Measurements from ENCODE around the gene FOXF2. TPM values are rescaled to one million over a fixed set of nuclear protein-coding genes. Genes with fewer than 3 reads are reported as not detected.
A peak's percentile ranks its signal among the peaks of the same experiment; 100 is the strongest.
"Not testable (repeated sequence)": the region's sequence is repeated elsewhere in the genome, so short reads cannot be mapped to it uniquely, and the experiment has no call there.

The FOXF2 gene
- total RNA-seq, 2 experiments from 2014 or later, result not detected

DNA sequence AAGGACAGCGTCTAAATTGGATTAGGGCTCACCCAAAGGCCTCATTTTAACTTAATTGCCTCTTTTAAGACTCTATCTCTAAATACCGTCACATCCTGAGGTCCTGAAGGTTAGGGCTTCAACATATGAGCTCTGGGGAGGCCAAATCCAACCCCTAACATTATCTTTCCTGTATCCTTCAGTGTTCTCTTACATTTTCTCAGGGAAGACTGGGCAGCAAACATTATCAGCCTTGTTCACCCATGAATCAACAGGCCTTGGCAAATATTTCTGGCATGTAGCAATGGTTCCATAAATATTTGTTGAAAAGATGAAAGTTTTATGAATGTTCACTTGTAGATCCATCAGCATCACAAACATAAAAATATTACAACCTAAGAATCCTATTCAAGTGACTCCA lies 24.6 kb upstream of the FOXF2 start:
- Mint-ChIP-seq H3K27me3 (peaks cover 39% of the 10 kb centered on the region), H3K9me3 (peaks cover 5% of the 10 kb centered on the region), H3K4me3 (no peak overlapping the region), H3K4me1 (ENCODE audit: low read depth) (no peaks in the 10 kb centered on the region), H3K36me3 (no peaks in the 10 kb centered on the region), H3K27ac (no peak overlapping the region)
- ChIA-PET POLR2A (no interaction called here), CTCF (no interaction called here)
- intact Hi-C loops (cut with micrococcal nuclease), result no loop called here
- DNase-seq, result no peak

DNA sequence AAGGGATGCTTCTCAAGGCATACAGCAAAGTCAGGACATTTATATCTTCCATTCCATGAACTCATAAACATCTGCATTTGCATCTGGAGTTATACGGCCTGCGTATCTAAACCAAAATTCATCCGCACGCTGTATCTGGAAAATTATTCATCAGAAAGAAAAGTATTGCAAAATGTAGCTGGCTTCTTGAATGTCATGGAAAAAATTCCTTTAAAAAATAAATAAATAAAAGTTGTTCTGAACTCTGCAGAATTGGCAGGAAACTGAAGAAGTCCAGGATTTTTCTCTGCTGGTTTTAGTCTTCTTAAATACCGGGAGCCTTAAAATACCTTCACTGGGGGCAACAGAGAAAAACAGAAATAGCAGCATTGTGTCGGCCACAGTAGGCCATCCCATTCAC lies 23.7 kb upstream of the FOXF2 start:
- CTCF ChIA-PET, result interaction anchor here (1.0 kb wide), 1 partner anchor 31 kb away, joined by 3 read pairs; no protein-coding TSS in a partner anchor
- H3K27me3 Mint-ChIP-seq, result peaks cover 40% of the 10 kb centered on the region
- POLR2A ChIA-PET, result no interaction called here

DNA sequence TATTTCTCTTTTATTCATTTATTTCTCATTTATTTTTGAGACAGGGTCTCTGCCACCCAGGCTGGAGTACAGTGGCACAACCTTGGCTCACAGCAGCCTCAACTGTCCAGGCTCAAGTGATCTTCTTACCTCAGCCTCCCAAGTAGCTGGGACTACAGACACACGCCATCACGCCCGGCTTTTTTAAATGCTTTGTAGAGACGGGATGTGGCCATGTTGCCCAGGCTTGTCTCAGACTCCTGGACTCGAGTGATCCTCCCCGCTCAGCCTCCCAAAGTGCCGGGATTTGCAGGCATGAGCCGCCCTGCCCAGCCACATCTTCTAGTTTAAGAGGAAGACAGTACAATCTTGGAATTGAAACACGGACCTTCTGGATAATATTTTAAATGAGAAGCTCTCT lies 21.6 kb upstream of the FOXF2 start:
- peaks cover 6% of the 10 kb centered on the region for H3K9me3 Mint-ChIP-seq
- H3K36me3 Mint-ChIP-seq, result no peaks in the 10 kb centered on the region
- H3K27ac Mint-ChIP-seq, result no peak overlapping the region
- no peak for DNase-seq
- peaks cover 39% of the 10 kb centered on the region for H3K27me3 Mint-ChIP-seq
- H3K4me3 Mint-ChIP-seq, result no peak overlapping the region
- intact Hi-C loops (cut with micrococcal nuclease), result no loop called here
- CTCF ChIA-PET, result no interaction called here
- no peaks in the 10 kb centered on the region for H3K4me1 Mint-ChIP-seq (ENCODE audit: low read depth)
- POLR2A ChIA-PET, result no interaction called here

More for the DNA sequence above, 23.7 kb upstream of the FOXF2 start:
- DNase-seq, result no peak
- Mint-ChIP-seq H3K9me3 (peaks cover 6% of the 10 kb centered on the region), H3K36me3 (no peaks in the 10 kb centered on the region), H3K27ac (no peak overlapping the region), H3K4me3 (no peak overlapping the region), H3K4me1 (ENCODE audit: low read depth) (no peaks in the 10 kb centered on the region)
- intact Hi-C loops (cut with micrococcal nuclease), result no loop called here

DNA sequence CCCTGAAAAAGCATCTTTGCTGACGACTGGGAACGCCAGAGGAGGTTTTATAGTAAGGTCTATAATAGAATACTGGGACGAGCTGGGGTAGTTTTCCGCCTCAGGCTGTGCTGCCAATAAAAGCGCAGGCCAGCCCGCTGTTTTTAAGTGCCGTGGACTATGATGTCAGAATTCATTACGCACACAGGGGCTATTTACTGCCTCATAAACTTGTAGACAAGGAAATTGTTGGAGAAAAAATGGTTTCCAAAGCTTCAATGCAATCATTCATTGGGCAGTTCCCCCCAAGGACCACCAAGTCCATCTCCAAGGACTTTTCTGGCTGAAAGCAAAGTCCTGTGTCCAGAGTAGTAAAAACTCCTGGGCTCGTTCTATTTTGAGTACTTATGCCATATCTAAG lies 20.4 kb upstream of the FOXF2 start:
- H3K27ac Mint-ChIP-seq, result no peak overlapping the region
- DNase-seq, result no peak
- POLR2A ChIA-PET, result no interaction called here
- H3K27me3 Mint-ChIP-seq, result peaks cover 40% of the 10 kb centered on the region
- peaks cover 6% of the 10 kb centered on the region for H3K9me3 Mint-ChIP-seq
- intact Hi-C loops (cut with micrococcal nuclease), result no loop called here
- H3K4me3 Mint-ChIP-seq, result no peak overlapping the region
- H3K4me1 Mint-ChIP-seq (ENCODE audit: low read depth), result no peaks in the 10 kb centered on the region
- H3K36me3 Mint-ChIP-seq, result no peaks in the 10 kb centered on the region
- CTCF ChIA-PET, result no interaction called here

DNA sequence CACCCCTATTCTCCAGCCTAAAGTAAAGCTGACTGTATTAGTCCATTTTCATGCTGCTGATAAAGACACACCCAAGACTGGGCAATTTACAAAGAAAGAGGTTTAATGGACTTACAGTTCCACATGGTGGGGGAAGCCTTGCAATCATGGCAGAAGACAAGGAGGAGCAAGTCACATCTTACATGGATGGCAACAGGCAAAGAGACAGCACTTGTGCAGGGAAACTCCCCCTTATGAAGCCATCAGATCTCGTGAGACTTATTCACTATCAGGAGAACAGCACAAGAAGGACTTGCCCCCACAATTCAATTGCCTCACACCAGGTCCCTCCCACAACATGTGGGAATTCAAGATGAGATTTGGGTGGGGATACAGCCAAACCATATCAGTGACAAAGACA lies 19.7 kb upstream of the FOXF2 start:
- intact Hi-C loops (cut with micrococcal nuclease); H3K4me1 Mint-ChIP-seq (ENCODE audit: low read depth): not testable (repeated sequence)

DNA sequence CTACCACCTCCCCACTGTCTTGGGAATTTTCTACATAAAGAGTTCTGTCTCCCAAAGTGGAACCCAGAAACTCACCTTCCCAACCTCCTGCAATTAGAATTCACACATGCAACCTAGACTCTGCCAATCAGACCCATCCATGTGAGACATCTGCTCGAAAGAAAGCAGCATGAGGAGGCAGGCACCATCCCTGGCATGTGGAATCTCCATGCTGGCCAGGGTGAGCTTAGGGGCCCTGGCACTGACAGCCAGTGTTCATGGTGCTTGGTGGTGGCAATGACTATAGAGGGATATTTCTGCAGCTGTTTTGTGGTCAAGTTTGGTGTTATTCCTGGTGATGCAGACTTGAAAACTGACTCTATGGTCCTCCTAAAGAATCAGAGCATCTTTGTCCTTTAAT lies 17.4 kb upstream of the FOXF2 start:
- H3K27me3 Mint-ChIP-seq, result peaks cover 51% of the 10 kb centered on the region
- no peak overlapping the region for H3K4me3 Mint-ChIP-seq
- peaks cover 6% of the 10 kb centered on the region for H3K9me3 Mint-ChIP-seq
- DNase-seq, result no peak
- no peaks in the 10 kb centered on the region for H3K4me1 Mint-ChIP-seq (ENCODE audit: low read depth)
- no peak overlapping the region for H3K27ac Mint-ChIP-seq
- CTCF ChIA-PET, result no interaction called here
- no peaks in the 10 kb centered on the region for H3K36me3 Mint-ChIP-seq
- intact Hi-C loops (cut with micrococcal nuclease), result no loop called here
- POLR2A ChIA-PET, result no interaction called here

More for the DNA sequence above, 19.7 kb upstream of the FOXF2 start:
- H3K27ac Mint-ChIP-seq, H3K4me3 Mint-ChIP-seq, POLR2A ChIA-PET, CTCF ChIA-PET, H3K9me3 Mint-ChIP-seq, H3K36me3 Mint-ChIP-seq, DNase-seq: not testable (repeated sequence)
- H3K27me3 Mint-ChIP-seq, result peaks cover 40% of the 10 kb centered on the region

DNA sequence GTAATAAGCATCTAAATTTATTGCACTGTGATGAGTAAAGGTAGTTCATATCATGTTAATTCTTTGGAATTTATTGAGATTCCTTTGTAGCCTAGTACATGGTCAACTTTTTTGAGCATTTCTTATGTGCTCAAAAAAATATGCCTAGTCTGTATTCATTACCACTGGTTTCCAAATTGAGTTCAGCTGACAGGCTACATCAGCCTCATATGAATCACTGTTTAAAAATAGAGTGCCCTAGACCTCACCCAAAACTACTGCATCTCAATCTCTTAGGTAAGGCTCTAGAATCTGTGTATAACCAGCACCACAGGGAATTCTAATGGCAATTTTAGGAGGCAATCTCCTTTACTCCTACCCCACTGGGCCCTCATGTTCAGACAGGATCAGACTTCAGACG lies 16.7 kb upstream of the FOXF2 start:
- no peak for DNase-seq
- intact Hi-C loops (cut with micrococcal nuclease), result no loop called here
- peaks cover 6% of the 10 kb centered on the region for H3K9me3 Mint-ChIP-seq
- H3K36me3 Mint-ChIP-seq, result no peaks in the 10 kb centered on the region
- H3K4me3 Mint-ChIP-seq, result no peak overlapping the region
- CTCF ChIA-PET, result interaction anchor here (0.7 kb wide), 1 partner anchor 24 kb away, joined by 3 read pairs; no protein-coding TSS in a partner anchor
- H3K27me3 Mint-ChIP-seq, result peaks cover 50% of the 10 kb centered on the region
- no peak overlapping the region for H3K27ac Mint-ChIP-seq
- POLR2A ChIA-PET, result no interaction called here
- H3K4me1 Mint-ChIP-seq (ENCODE audit: low read depth), result peaks cover 3% of the 10 kb centered on the region

DNA sequence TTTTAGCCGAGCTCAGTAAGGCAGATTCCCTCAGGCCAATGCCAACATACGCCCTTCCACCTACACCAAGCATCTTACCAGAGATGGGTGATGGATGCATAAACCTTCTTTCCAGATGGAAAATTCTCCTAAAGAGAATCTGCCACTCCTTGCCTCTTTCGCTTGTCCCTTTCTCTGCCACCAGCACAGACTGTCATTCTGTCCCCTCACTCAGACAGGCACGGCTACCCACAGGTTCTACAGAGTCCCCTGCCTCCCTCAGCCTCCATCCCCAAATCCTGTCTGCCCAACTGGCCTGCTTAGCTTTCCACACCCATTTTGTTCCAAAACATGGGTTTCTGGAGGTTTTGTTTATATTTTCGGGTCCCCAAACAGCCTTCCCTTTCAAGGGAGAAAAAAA lies 12.7 kb upstream of the FOXF2 start:
- H3K27me3 Mint-ChIP-seq, result peaks cover 72% of the 10 kb centered on the region
- ChIA-PET CTCF (no interaction called here), POLR2A (no interaction called here)
- no peaks in the 10 kb centered on the region for H3K9me3 Mint-ChIP-seq
- intact Hi-C loops (cut with micrococcal nuclease), result no loop called here
- H3K36me3 Mint-ChIP-seq, result no peaks in the 10 kb centered on the region
- H3K27ac Mint-ChIP-seq, result no peak overlapping the region
- no peak overlapping the region for H3K4me3 Mint-ChIP-seq
- DNase-seq, result no peak
- peaks cover 27% of the 10 kb centered on the region for H3K4me1 Mint-ChIP-seq (ENCODE audit: low read depth)

DNA sequence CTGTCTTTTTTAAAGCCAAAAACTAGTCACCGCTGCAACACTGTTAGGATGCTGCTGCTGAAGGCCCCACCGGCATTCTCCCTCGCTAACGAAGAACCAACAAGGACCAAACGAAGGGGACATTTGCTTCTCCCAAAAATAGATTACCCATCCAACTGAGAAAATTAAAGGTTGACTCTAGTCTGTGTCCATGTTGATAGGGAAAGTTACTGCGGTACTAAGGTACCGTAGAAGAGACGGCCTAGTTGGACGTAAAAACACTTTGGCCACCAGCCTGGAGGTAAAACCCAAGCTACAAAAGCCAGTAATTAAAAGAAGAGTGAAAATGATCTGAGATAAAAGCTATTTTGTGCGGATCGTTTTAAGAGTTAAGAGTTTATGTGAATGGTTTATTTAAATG lies 11.8 kb upstream of the FOXF2 start:
- H3K9me3 Mint-ChIP-seq, result no peaks in the 10 kb centered on the region
- peaks cover 69% of the 10 kb centered on the region for H3K27me3 Mint-ChIP-seq
- POLR2A ChIA-PET, result no interaction called here
- no peaks in the 10 kb centered on the region for H3K36me3 Mint-ChIP-seq
- H3K4me3 Mint-ChIP-seq, result no peak overlapping the region
- CTCF ChIA-PET, result no interaction called here
- peaks cover 27% of the 10 kb centered on the region for H3K4me1 Mint-ChIP-seq (ENCODE audit: low read depth)
- no peak overlapping the region for H3K27ac Mint-ChIP-seq
- intact Hi-C loops (cut with micrococcal nuclease), result no loop called here
- DNase-seq, result no peak

DNA sequence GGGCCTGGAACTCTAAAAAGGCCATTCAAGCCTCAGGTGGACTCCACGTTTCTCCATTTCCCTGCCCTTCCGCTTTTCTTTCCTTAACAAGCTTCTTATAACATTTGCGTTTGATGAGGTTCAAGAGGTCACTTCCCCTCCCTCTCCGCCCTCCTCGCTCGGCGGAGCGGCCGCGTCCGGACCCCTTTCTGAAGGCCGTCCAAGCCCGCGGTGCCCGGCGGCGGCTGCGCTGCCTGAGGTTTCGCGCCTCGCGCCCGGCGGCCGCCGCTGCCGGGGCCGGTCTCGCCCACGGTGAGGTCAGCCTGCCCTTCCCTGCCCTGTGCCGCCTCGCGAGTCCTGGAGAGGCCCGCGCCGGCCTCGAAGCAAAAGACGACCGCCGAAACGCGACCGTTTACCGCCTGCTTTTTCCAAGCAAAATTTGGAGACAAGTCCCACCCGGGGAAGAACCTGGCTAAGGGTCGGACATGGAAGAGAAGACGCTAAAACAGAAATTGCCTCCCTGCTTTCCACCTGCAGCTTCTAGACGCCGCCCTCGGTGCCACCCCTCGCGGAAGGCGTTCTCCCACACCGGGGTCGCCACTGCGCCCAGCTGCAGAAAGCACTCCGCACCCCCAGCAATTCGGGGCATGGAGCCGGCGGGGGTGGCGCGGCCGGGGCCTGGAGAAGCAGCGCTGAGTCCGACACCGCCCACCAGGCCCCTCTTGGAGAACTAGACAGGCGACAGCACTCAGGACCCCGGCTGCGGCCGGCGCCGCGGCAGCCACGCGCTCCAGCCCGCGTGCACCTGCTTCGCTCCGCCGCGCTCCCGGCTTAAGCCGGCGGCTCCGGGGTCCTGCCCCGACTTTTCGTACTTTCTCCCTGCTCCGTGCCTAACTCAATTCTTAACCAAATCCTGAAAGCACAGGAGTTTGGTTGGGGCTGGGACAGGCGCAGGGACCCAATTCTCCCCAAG lies 11.0 kb upstream of the FOXF2 start:
- Mint-ChIP-seq H3K4me1 (ENCODE audit: low read depth) (peaks cover 27% of the 10 kb centered on the region), H3K27me3 (peaks cover 68% of the 10 kb centered on the region), H3K9me3 (no peaks in the 10 kb centered on the region), H3K4me3 (no peak overlapping the region), H3K27ac (no peak overlapping the region), H3K36me3 (no peaks in the 10 kb centered on the region)
- intact Hi-C loops (cut with micrococcal nuclease), result no loop called here
- CTCF ChIA-PET, result interaction anchor here (1.2 kb wide), 1 partner anchor 657 kb away, joined by 4 read pairs; no protein-coding TSS in a partner anchor
- no peak for DNase-seq
- POLR2A ChIA-PET, result no interaction called here

DNA sequence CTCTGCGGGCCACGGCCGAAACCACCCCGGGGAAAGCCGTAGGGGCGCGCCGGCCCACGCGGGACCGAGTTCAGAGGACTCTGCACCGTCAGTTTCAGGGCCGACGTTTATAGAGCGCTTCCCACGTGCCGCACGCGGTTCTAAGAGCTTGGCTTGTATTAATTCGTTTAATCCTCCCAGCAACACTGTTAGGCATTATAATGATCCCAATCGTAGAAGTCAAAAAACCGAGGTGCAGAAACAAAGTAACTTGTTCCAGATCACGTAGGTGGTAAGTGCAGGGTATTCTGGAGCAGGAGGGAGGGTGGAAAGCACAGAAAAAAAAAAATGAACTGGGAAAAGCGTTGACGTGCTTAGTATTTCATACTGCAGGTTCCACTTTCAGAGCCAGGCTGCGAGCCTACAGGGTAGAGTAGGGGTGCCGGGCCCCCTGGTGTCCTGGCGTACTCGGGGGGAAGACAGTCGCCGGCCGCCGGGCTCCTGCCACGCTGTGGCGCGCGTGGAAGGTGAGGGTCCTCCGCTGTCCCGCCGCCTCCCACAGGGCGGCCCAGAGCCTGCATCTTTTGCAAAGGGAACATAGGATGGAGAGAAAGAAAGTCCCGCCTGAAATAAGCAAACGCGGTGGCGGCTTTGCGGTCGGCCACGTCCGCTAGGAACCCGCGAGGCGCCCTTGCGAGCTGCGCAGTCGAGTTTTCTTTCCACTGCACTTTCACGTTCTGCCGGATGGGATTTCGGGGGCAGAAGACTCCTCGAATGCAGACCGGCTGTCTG lies 10.2 kb upstream of the FOXF2 start:
- intact Hi-C loops (cut with micrococcal nuclease), result no loop called here
- H3K4me3 Mint-ChIP-seq, result peak overlapping the region; percentile 4
- DNase-seq, result peak; percentile 49

DNA sequence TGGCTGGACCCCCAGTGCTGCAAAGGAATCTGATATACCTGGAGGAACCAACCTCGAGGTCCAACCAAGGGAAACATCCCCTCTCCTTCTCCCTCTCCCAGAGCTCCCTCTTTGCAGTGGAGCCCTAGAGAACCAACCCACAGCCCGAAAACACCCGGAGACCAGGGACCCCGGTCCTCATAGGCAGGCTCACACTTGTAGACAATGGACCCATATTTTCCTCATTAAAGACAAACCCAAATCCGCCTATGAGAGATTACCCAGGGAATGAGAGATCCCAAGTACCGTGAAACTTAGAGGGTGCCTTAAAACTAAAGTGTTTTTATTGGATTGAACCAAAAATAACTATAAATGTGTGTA lies 9.6 kb upstream of the FOXF2 start:
- Mint-ChIP-seq H3K27ac (no peak overlapping the region), H3K4me3 (no peak overlapping the region), H3K4me1 (ENCODE audit: low read depth) (peaks cover 27% of the 10 kb centered on the region), H3K9me3 (no peaks in the 10 kb centered on the region), H3K27me3 (peaks cover 64% of the 10 kb centered on the region), H3K36me3 (no peaks in the 10 kb centered on the region)
- ChIA-PET CTCF (interaction anchor here (1.2 to 2.5 kb wide), 2 partner anchors 17 to 658 kb away, joined by 4 to 14 read pairs; no protein-coding TSS in a partner anchor), POLR2A (no interaction called here)
- no peak for DNase-seq
- intact Hi-C loops (cut with micrococcal nuclease), result loop anchor here (2.0 to 5.0 kb wide), 4 partner anchors 17 to 987 kb away; partner anchors contain the start of gene IRF4

More for the DNA sequence above, 10.2 kb upstream of the FOXF2 start:
- Mint-ChIP-seq H3K36me3 (no peaks in the 10 kb centered on the region), H3K27ac (no peak overlapping the region), H3K27me3 (peaks cover 63% of the 10 kb centered on the region), H3K4me1 (ENCODE audit: low read depth) (peaks cover 27% of the 10 kb centered on the region), H3K9me3 (no peaks in the 10 kb centered on the region)
- POLR2A ChIA-PET, result no interaction called here
- CTCF ChIA-PET, result interaction anchor here (1.2 to 2.5 kb wide), 2 partner anchors 17 to 657 kb away, joined by 4 to 14 read pairs; no protein-coding TSS in a partner anchor

Data from activated CD4-positive, alpha-beta memory T cell treated with anti-CD3 and anti-CD28 coated beads for 36 hours (primary cell).